GM18505 (cell line): ENCODE data around the gene ZRSR2.

Experiments
- ATAC-seq: cut with Tn5 transposase; IDR thresholded peaks from one replicate; pipeline ENCODE4 v1.9.1; 2021; ENCODE audit not compliant: unreplicated experiment
- POLR2A ChIP-seq: IDR thresholded peaks from 4 replicates; pipeline ENCODE4 v1.6.1; 2011; ENCODE audit warnings: borderline replicate concordance; ENCODE audit not compliant: insufficient read depth, insufficient read length; ENCODE audit errors: extremely low read depth

The ZRSR2 gene

GRCh38 chrX:15761564-15762191 lies 28.6 kb upstream of the ZRSR2 start:
- no peak for ATAC-seq
- TF ChIP-seq POLR2A: no peak

GRCh38 chrX:15769300-15769954 lies 20.9 kb upstream of the ZRSR2 start:
- ATAC-seq: no peak
- no peak for TF ChIP-seq POLR2A

GRCh38 chrX:15781961-15782699 lies 8.2 kb upstream of the ZRSR2 start:
- peak; percentile 68 for ATAC-seq
- TF ChIP-seq POLR2A: peak; percentile 19

GRCh38 chrX:15785176-15785750 lies 5.0 kb upstream of the ZRSR2 start:
- no peak for TF ChIP-seq POLR2A
- no peak for ATAC-seq

- TF ChIP-seq POLR2A: no peak
These were observed 3.4 kb upstream of the ZRSR2 start for GRCh38 chrX:15786915-15787314.

GRCh38 chrX:15790769-15791290 lies 546 bp downstream of the ZRSR2 start:
- TF ChIP-seq POLR2A: no peak
- ATAC-seq: peak; percentile 18

More at GRCh38 chrX:15786915-15787314, 3.4 kb upstream of the ZRSR2 start:
- ATAC-seq: no peak

GRCh38 chrX:15797707-15798106 lies 7.4 kb downstream of the ZRSR2 start:
- ATAC-seq: no peak
- no peak for TF ChIP-seq POLR2A

GRCh38 chrX:15804563-15804962 lies 14.3 kb downstream of the ZRSR2 start:
- ATAC-seq: no peak
- no peak for TF ChIP-seq POLR2A

GRCh38 chrX:15808254-15808653 lies 18.0 kb downstream of the ZRSR2 start:
- ATAC-seq: no peak
- TF ChIP-seq POLR2A: no peak

GRCh38 chrX:15812192-15812938 lies 22.1 kb downstream of the ZRSR2 start:
- TF ChIP-seq POLR2A: no peak
- no peak for ATAC-seq

GRCh38 chrX:15813416-15813815 lies 23.1 kb downstream of the ZRSR2 start:
- no peak for TF ChIP-seq POLR2A
- ATAC-seq: no peak

GRCh38 chrX:15814771-15815365 lies 24.6 kb downstream of the ZRSR2 start:
- no peak for ATAC-seq
- no peak for TF ChIP-seq POLR2A

- TF ChIP-seq POLR2A: no peak
- ATAC-seq: peak; percentile 62
These were observed 25.6 kb downstream of the ZRSR2 start for GRCh38 chrX:15815779-15816437.

GRCh38 chrX:15816438-15816809 lies 26.1 kb downstream of the ZRSR2 start:
- ATAC-seq: no peak
- no peak for TF ChIP-seq POLR2A
